HepG2 (cell line): ENCODE data around the gene FAM174C. TPM values are rescaled to one million over a fixed set of nuclear protein-coding genes. Genes with fewer than 3 reads are reported as not detected.

ENCODE experiments used
- KIAA2018 ChIP-seq: sonication (generic); formaldehyde crosslinking; IDR thresholded peaks from 2 replicates; pipeline ENCODE4 v1.5.0; 2020; ENCODE audit warnings: mild to moderate bottlenecking, missing genetic modification reagents, borderline replicate concordance
- MBD4 ChIP-seq: IDR thresholded peaks from 2 replicates; pipeline ENCODE4 v1.6.1; 2012; ENCODE audit warnings: low read length, inconsistent platforms, borderline replicate concordance
- PREB ChIP-seq: sonication (generic); formaldehyde crosslinking; IDR thresholded peaks from 2 replicates; pipeline ENCODE4 v1.4.0; 2020; ENCODE audit warnings: missing genetic modification reagents
- PRMT3 ChIP-seq: sonication (generic); formaldehyde crosslinking; IDR thresholded peaks from 2 replicates; pipeline ENCODE4 v1.8.1; 2022; ENCODE audit warnings: low read depth, mild to moderate bottlenecking, moderate library complexity, missing genetic modification reagents, borderline replicate concordance
- RARA ChIP-seq: IDR thresholded peaks from 2 replicates; pipeline ENCODE4 v1.6.1; 2016; ENCODE audit warnings: missing genetic modification reagents, missing compliant biosample characterization
- RFX5 ChIP-seq: IDR thresholded peaks from 2 replicates; pipeline ENCODE4 v1.6.1; 2011; ENCODE audit warnings: low read depth, low read length, improper control_type of control experiment
- THAP7 ChIP-seq: sonication (generic); formaldehyde crosslinking; IDR thresholded peaks from 2 replicates; pipeline ENCODE4 v1.8.1; 2023; ENCODE audit warnings: mild to moderate bottlenecking, missing genetic modification reagents
- ZBTB33 ChIP-seq: sonication (generic); formaldehyde crosslinking; IDR thresholded peaks from 2 replicates; pipeline ENCODE4 v1.4.0; 2020; ENCODE audit warnings: missing genetic modification reagents
- ZGPAT ChIP-seq: IDR thresholded peaks from 2 replicates; pipeline ENCODE4 v1.6.1; 2016; ENCODE audit warnings: mild to moderate bottlenecking
- ZNF678 ChIP-seq: sonication (generic); formaldehyde crosslinking; IDR thresholded peaks from 2 replicates; pipeline ENCODE4 v1.4.0; 2020; ENCODE audit warnings: mild to moderate bottlenecking, missing genetic modification reagents
- polyA plus RNA-seq, 8 experiments: library from polyadenylated mRNA; depleted of rRNA in 3 of 8; stranded (reverse) in 7 of 8; unstranded in 1 of 8; fragments of >200 nt; fragmentation: Illumina TruSeq in 4 of 8; extraction: Trizol in 4 of 8; gene quantifications; 2 replicates each; pipeline versions ENCODE4 v1.2.1 to v1.2.3, GENCODE V29; 2011 to 2016; ENCODE audit warnings: low read depth in 4 of 8, missing spikeins in 1 of 8, mixed read lengths in 1 of 8; ENCODE audit not compliant: insufficient read depth in 1 of 8
- total RNA-seq, 5 experiments: library from RNA; depleted of rRNA; stranded (reverse); fragments of >200 nt; fragmentation: Illumina TruSeq; extraction: Trizol; gene quantifications; 2 replicates each; pipeline ENCODE4 v1.2.3, GENCODE V29; 2016; ENCODE audit warnings: low read depth in 1 of 5
- TF ChIP-seq, protein P1 (sequence below): IDR thresholded peaks from 2 replicates; pipeline ENCODE4 v1.6.1; 2016; ENCODE audit warnings: low read depth, borderline replicate concordance
- TF ChIP-seq, protein P2 (sequence below): sonication (generic); formaldehyde crosslinking; IDR thresholded peaks from 2 replicates; pipeline ENCODE4 v1.9.0; 2021; ENCODE audit warnings: missing genetic modification reagents, borderline replicate concordance

The FAM174C gene
- total and polyA plus RNA-seq, 2 of the 13 experiments (the other 11 are each of a cell fraction or from before 2014, with no cell fraction given) = 19.5 to 31.3 TPM

DNA sequence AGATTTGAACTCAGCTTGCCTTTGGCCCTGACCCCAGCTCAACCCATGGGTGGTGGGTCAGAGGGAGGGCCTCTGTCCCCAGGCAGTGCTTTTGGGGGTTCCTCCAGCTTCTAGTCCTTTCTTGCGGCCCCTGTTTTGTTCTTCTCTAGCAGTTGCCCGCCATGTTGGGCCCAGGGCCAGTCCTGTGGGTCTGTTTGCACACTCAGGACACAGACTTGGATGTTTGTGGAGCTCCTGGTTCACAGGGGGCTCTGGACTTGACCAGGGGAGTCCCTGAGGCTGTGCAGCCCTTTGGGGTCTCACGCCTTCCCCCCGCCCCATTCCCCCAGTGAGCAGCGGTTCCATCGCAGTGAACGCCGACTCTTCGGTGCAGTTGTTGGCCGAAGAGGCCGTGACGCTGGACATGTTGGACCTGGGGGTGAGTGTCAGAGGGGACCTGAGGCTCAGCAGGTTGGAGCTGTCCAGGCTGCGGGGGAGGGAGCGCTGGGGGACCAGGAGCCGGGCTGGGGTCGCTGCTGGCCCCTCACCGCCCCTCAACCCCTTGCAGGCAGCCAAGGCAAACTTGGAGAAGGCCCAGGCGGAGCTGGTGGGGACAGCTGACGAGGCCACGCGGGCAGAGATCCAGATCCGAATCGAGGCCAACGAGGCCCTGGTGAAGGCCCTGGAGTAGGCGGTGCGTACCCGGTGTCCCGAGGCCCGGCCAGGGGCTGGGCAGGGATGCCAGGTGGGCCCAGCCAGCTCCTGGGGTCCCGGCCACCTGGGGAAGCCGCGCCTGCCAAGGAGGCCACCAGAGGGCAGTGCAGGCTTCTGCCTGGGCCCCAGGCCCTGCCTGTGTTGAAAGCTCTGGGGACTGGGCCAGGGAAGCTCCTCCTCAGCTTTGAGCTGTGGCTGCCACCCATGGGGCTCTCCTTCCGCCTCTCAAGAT is 31.3 kb upstream of the FAM174C start (continued):
- TF ChIP-seq ZGPAT = no peak
- TF ChIP-seq, protein P1, sequence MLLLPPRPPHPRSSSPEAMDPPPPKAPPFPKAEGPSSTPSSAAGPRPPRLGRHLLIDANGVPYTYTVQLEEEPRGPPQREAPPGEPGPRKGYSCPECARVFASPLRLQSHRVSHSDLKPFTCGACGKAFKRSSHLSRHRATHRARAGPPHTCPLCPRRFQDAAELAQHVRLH = no peak
- no peak for TF ChIP-seq MBD4
- no peak for TF ChIP-seq PREB
- TF ChIP-seq RARA = no peak
- no peak for TF ChIP-seq ZBTB33 (CRISPR knock-in tag)
- TF ChIP-seq PRMT3 (CRISPR knock-in tag) = no peak
- TF ChIP-seq KIAA2018 = no peak
- no peak for TF ChIP-seq THAP7
- TF ChIP-seq, protein P2, sequence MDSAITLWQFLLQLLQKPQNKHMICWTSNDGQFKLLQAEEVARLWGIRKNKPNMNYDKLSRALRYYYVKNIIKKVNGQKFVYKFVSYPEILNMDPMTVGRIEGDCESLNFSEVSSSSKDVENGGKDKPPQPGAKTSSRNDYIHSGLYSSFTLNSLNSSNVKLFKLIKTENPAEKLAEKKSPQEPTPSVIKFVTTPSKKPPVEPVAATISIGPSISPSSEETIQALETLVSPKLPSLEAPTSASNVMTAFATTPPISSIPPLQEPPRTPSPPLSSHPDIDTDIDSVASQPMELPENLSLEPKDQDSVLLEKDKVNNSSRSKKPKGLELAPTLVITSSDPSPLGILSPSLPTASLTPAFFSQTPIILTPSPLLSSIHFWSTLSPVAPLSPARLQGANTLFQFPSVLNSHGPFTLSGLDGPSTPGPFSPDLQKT (CRISPR knock-in tag) = no peak
- TF ChIP-seq RFX5 = no peak
- TF ChIP-seq ZNF678 = peak; percentile 37; the same call in 1 of the 2 replicates
